Natural killer cell (primary cell): Measurements from ENCODE around the gene EIF2S2. TPM values are rescaled to one million over a fixed set of nuclear protein-coding genes. Genes with fewer than 3 reads are reported as not detected.

ENCODE experiments used
- ATAC-seq, 3 donors: fragments of 150-1000 bp in 2 of 3; fragments of 200-7000 bp in 1 of 3; cut with Tn5 transposase; 1 replicate in 1 of 3; 2 replicates in 2 of 3; pipeline ENCODE4 v1.10.0; 2021; ENCODE audit warnings: mild to moderate bottlenecking in 2 of 3, moderate library complexity in 2 of 3
- DNase-seq, 2 donors: peaks; one replicate each; pipeline versions ENCODE4 v3.0.0 to v3.0.0-alpha.2; 2013 to 2021; ENCODE audit warnings: mixed read lengths in 1 of 2
- H3K27ac ChIP-seq: one replicate; pipeline ENCODE4 v1.5.1; 2013; ENCODE audit warnings: mild to moderate bottlenecking, low read length
- H3K27me3 ChIP-seq: one replicate; pipeline ENCODE4 v1.6.1; 2013; ENCODE audit warnings: low read length; ENCODE audit not compliant: control insufficient read depth, insufficient read depth
- H3K36me3 ChIP-seq: one replicate; pipeline ENCODE4 v1.6.1; 2013; ENCODE audit warnings: low read length; ENCODE audit not compliant: control insufficient read depth, insufficient read depth
- H3K4me1 ChIP-seq: one replicate; pipeline ENCODE4 v1.6.1; 2013; ENCODE audit warnings: low read length; ENCODE audit not compliant: control insufficient read depth, insufficient read depth
- H3K4me3 ChIP-seq: one replicate; pipeline ENCODE4 v1.5.1; 2013; ENCODE audit warnings: low read length
- H3K9me3 ChIP-seq: one replicate; pipeline ENCODE4 v1.6.1; 2013; ENCODE audit warnings: low read length; ENCODE audit not compliant: control insufficient read depth, insufficient read depth
- H3K27ac Mint-ChIP-seq, 2 donors: one replicate each; pipeline ENCODE4 v1.8.0; 2022; ENCODE audit warnings: mild to moderate bottlenecking in 2 of 2, mixed read lengths in 2 of 2, moderate library complexity in 1 of 2
- H3K27me3 Mint-ChIP-seq, 2 donors: one replicate each; pipeline ENCODE4 v1.8.0; 2022; ENCODE audit warnings: low read depth in 2 of 2, mixed read lengths in 2 of 2
- H3K36me3 Mint-ChIP-seq: one replicate; pipeline ENCODE4 v1.8.0; 2022; ENCODE audit warnings: mixed read lengths
- H3K4me1 Mint-ChIP-seq, 2 donors: one replicate each; pipeline ENCODE4 v1.8.0; 2022; ENCODE audit warnings: mixed read lengths in 2 of 2
- H3K4me3 Mint-ChIP-seq: one replicate; pipeline ENCODE4 v1.8.0; 2022; ENCODE audit warnings: mild to moderate bottlenecking, moderate library complexity, mixed read lengths
- H3K9me3 Mint-ChIP-seq, 2 donors: one replicate each; pipeline ENCODE4 v1.8.0; 2022; ENCODE audit warnings: mixed read lengths in 2 of 2
- WGBS: methylation state at CpG from one replicate; pipeline ENCODE4 v1.1.7; 2013; ENCODE audit warnings: missing lambda C conversion rate; ENCODE audit not compliant: insufficient coverage; 5-methylcytosine and 5-hydroxymethylcytosine counted together
- intact Hi-C: fragments of 100-400 bp; cut with micrococcal nuclease; formaldehyde crosslinking; loops from one replicate; pipeline ENCODE4 v1.14.2; 2022
- total RNA-seq, 4 donors: library from RNA; stranded (reverse); fragments of 120-200 nt in 1 of 4; gene quantifications; one replicate each; pipeline versions ENCODE4 v1.2.3 to v1.2.4, GENCODE V29; 2013 to 2022
- TF ChIP-seq, protein P1 (sequence below): fragments of 200-600 bp; IDR thresholded peaks from one replicate; pipeline ENCODE4 v1.8.0; 2022; ENCODE audit warnings: antibody characterized with exemption

EIF2S2 gene
- total RNA-seq, 3 donors from 2014 or later (not counting 1 experiment from before 2014, with no cell fraction given), result 17.6 to 20.0 (median 17.6) TPM

DNA sequence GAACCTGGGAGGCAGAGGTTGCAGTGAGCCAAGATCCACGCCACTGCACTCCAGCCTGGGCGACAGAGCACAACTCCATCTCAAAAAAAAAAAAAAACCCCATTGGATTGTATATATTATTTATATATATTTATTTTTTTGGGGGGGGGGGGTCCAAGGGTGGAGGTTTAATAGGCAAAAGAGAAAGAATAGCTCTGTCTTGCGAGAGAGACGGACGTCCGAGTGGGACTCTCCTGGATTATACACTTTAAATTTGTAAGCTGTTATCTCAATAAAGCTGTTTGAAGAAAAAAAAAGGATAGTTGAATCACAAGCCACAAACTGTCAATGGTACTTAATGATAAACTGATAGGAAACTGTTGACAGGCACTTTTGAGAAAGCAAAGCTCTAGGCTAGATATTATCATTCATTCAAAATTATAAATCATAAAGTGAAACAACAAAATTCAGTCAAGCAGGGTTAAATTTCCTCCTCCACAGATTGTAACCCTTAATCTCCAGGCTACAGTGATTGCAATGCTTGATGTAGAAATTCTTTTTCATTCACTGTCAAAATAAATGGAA is 20.3 kb downstream of the EIF2S2 start:
- H3K27ac Mint-ChIP-seq, result peak overlapping the region; percentile 21 to 70
- Histone ChIP-seq H3K9me3 (no peaks in the 10 kb centered on the region), H3K27me3 (no peaks in the 10 kb centered on the region), H3K27ac (no peak overlapping the region), H3K4me1 (no peaks in the 10 kb centered on the region), H3K36me3 (peaks cover 83% of the 10 kb centered on the region), H3K4me3 (no peak overlapping the region)
- no peak for ATAC-seq
- intact Hi-C loops, result no loop called here
- H3K9me3 Mint-ChIP-seq, result no peaks in the 10 kb centered on the region
- no peaks in the 10 kb centered on the region for H3K27me3 Mint-ChIP-seq
- DNase-seq, result no peak
- no peak overlapping the region for H3K4me3 Mint-ChIP-seq
- H3K4me1 Mint-ChIP-seq, result peaks cover 9 to 21% of the 10 kb centered on the region in 2 donors
- peaks cover 17% of the 10 kb centered on the region for H3K36me3 Mint-ChIP-seq
- TF ChIP-seq, protein P1, sequence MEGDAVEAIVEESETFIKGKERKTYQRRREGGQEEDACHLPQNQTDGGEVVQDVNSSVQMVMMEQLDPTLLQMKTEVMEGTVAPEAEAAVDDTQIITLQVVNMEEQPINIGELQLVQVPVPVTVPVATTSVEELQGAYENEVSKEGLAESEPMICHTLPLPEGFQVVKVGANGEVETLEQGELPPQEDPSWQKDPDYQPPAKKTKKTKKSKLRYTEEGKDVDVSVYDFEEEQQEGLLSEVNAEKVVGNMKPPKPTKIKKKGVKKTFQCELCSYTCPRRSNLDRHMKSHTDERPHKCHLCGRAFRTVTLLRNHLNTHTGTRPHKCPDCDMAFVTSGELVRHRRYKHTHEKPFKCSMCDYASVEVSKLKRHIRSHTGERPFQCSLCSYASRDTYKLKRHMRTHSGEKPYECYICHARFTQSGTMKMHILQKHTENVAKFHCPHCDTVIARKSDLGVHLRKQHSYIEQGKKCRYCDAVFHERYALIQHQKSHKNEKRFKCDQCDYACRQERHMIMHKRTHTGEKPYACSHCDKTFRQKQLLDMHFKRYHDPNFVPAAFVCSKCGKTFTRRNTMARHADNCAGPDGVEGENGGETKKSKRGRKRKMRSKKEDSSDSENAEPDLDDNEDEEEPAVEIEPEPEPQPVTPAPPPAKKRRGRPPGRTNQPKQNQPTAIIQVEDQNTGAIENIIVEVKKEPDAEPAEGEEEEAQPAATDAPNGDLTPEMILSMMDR, result no peak
- WGBS, result 100% methylated on average over 3 of the region's 6 CpGs

DNA sequence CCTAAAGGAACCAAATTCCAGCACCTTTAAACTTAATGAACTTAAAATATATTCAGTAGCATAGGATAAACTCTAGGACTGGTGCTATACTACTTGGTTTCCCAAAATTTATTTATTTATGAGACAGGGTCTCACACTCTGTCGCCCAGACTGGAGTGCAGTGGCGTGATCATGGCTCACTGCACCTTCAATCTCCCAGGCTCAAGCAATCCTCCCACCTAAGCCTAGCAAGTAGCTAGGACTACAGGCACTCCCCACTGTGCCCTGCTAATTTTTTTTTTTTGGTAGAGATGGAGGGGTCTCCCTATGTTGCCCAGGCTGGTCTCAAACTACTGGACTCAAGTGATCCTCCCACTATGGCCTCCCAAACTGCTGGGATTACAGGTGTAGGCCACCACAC is 21.4 kb downstream of the EIF2S2 start:
- H3K27me3 Mint-ChIP-seq, result no peaks in the 10 kb centered on the region
- 100% methylated on average over 2 of the region's 2 CpGs for WGBS
- Histone ChIP-seq H3K4me1 (no peaks in the 10 kb centered on the region), H3K9me3 (no peaks in the 10 kb centered on the region), H3K4me3 (no peak overlapping the region), H3K27me3 (no peaks in the 10 kb centered on the region), H3K27ac (no peak overlapping the region), H3K36me3 (peaks cover 82% of the 10 kb centered on the region)
- H3K4me3 Mint-ChIP-seq, result no peak overlapping the region
- H3K9me3 Mint-ChIP-seq, result no peaks in the 10 kb centered on the region
- intact Hi-C loops, result no loop called here
- ATAC-seq (no peak), DNase-seq (no peak)
- H3K27ac Mint-ChIP-seq, result peak overlapping the region; percentile 58 to 73
- peaks cover 17% of the 10 kb centered on the region for H3K36me3 Mint-ChIP-seq
- TF ChIP-seq, protein P1, result no peak
- H3K4me1 Mint-ChIP-seq, result peaks cover 13 to 18% of the 10 kb centered on the region in 2 donors

DNA sequence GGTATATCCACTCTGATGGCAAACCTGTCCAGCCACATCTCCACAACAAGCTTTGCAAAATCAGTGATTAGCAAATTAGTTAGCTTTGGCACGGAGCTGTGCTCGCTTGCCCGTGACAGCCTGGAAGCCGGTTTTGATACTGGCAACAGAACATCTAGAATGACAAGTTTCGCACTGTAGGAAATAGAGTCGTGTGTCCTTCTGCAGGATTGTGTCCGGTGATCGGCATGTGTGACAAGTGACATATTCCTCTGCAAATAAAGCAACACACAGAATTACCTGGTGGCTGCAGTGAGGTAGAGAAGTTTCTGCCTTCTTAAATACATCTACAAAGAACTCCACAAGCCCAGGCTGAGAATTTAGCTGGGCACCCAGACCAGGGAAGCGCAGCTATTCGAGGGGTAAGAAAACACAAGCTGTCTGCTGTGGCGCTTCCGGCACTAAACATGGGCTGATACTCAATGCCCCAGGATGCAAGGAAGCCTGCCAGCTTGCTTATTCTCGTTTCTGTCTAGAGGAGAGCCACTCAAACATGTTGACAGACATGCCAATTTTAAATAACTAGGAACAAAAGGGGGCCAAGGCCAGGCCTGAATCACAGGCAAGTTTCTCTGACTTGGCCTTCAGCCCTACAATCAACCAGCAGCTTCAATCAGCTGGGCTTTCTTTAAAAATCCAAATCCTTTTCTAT is 22.2 kb downstream of the EIF2S2 start:
- H3K27ac ChIP-seq, result no peak overlapping the region
- no peaks in the 10 kb centered on the region for H3K9me3 ChIP-seq
- peak overlapping the region in 1 of 2 donors; percentile 73 for H3K27ac Mint-ChIP-seq
- no peaks in the 10 kb centered on the region for H3K27me3 ChIP-seq
- H3K4me1 Mint-ChIP-seq, result peaks cover 16 to 18% of the 10 kb centered on the region in 2 donors
- DNase-seq, result no peak
- TF ChIP-seq, protein P1, result no peak
- peaks cover 74% of the 10 kb centered on the region for H3K36me3 ChIP-seq
- intact Hi-C loops, result no loop called here
- ATAC-seq, result no peak
- peaks cover 17% of the 10 kb centered on the region for H3K36me3 Mint-ChIP-seq
- H3K4me3 Mint-ChIP-seq, result no peak overlapping the region
- H3K4me1 ChIP-seq, result no peaks in the 10 kb centered on the region
- H3K4me3 ChIP-seq, result no peak overlapping the region
- 97% methylated on average over 13 of the region's 13 CpGs for WGBS
- H3K27me3 Mint-ChIP-seq, result no peaks in the 10 kb centered on the region
- no peaks in the 10 kb centered on the region for H3K9me3 Mint-ChIP-seq

DNA sequence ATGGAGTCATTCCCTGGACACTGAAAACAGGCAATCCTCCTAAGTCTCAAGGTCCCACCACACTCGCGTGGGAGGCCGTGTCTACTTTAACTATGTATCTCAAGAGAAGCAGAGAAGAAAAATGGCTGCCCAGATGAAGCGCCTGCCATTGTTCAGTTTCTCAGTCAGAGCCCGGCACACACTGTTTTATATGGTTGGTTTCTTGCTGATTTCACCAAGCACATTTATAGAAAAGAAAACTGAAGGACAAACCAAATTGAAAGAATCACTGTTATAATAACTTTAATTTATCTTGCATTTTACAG is 22.9 kb downstream of the EIF2S2 start:
- Mint-ChIP-seq H3K27me3 (no peaks in the 10 kb centered on the region), H3K36me3 (peaks cover 17% of the 10 kb centered on the region), H3K4me1 (peaks cover 20 to 24% of the 10 kb centered on the region in 2 donors), H3K27ac (peak overlapping the region; percentile 45 to 73), H3K4me3 (no peak overlapping the region), H3K9me3 (no peaks in the 10 kb centered on the region)
- DNase-seq (no peak), ATAC-seq (no peak)
- Histone ChIP-seq H3K4me1 (no peaks in the 10 kb centered on the region), H3K27ac (no peak overlapping the region), H3K4me3 (no peak overlapping the region), H3K27me3 (no peaks in the 10 kb centered on the region), H3K9me3 (no peaks in the 10 kb centered on the region), H3K36me3 (peaks cover 72% of the 10 kb centered on the region)
- TF ChIP-seq, protein P1, result no peak
- WGBS, result 98% methylated on average over 5 of the region's 5 CpGs
- intact Hi-C loops, result no loop called here
